PC-9 (cell line): ENCODE measurements around the gene TCP11. TPM values are rescaled to one million over a fixed set of nuclear protein-coding genes. Genes with fewer than 3 reads are reported as not detected.

Experiments
- BruUV-seq: library from RNA; stranded (reverse); fragments of 400-500 nt; replicated peaks from 2 replicates; lab custom pipeline; 2021; lab: Mats Ljungman, UMichigan
- CTCF ChIA-PET: fragments of 300-600 bp; sonication (Branson Sonifier 250); formaldehyde crosslinking; loops from one replicate; lab custom pipeline; 2022; ENCODE audit warnings: antibody characterized with exemption; lab: Charles Lee
- POLR2A ChIA-PET: fragments of 300-600 bp; sonication (Branson Sonifier 250); formaldehyde crosslinking; loops from one replicate; lab custom pipeline; 2022; ENCODE audit warnings: antibody characterized with exemption; ENCODE audit not compliant: unreplicated experiment; lab: Charles Lee
- DNase-seq, 2 experiments: peaks; one replicate each; pipeline versions ENCODE4 v3.0.0 to v3.0.0-alpha.2; 2015 to 2022; ENCODE audit warnings: mixed read lengths in 1 of 2
- H2AFZ ChIP-seq: fragments of 200-600 bp; sonication (generic); 2 replicates; pipeline ENCODE4 v1.8.1; 2017; ENCODE audit warnings: antibody characterized with exemption
- H3F3A ChIP-seq: fragments of 200-600 bp; sonication (generic); 2 replicates; pipeline ENCODE4 v1.8.1; 2017; ENCODE audit warnings: antibody characterized with exemption, mild to moderate bottlenecking, low read depth; ENCODE audit not compliant: insufficient read depth
- H3K27ac ChIP-seq: fragments of 200-600 bp; sonication (generic); 2 replicates; pipeline ENCODE4 v1.6.1; 2016; ENCODE audit warnings: mixed run types
- H3K27me3 ChIP-seq: fragments of 200-600 bp; sonication (generic); 2 replicates; pipeline ENCODE4 v1.6.1; 2016; ENCODE audit warnings: low read depth, mixed run types; ENCODE audit not compliant: insufficient read depth
- H3K36me3 ChIP-seq: fragments of 200-600 bp; sonication (generic); 2 replicates; pipeline ENCODE4 v1.6.1; 2016; ENCODE audit warnings: low read depth, mixed run types
- H3K4me1 ChIP-seq: fragments of 200-600 bp; sonication (generic); replicated peaks from 2 replicates; pipeline ENCODE4 v1.6.1; 2016; ENCODE audit warnings: mixed run types; ENCODE audit not compliant: insufficient read depth
- H3K4me2 ChIP-seq: fragments of 200-600 bp; sonication (generic); 2 replicates; pipeline ENCODE4 v1.6.1; 2017; ENCODE audit warnings: mixed run types
- H3K4me3 ChIP-seq: fragments of 200-600 bp; sonication (generic); 2 replicates; pipeline ENCODE4 v1.6.1; 2016; ENCODE audit warnings: mixed run types
- H3K79me2 ChIP-seq: fragments of 200-600 bp; sonication (generic); 2 replicates; pipeline ENCODE4 v1.6.1; 2017; ENCODE audit warnings: low read depth, mixed run types
- H3K9me2 ChIP-seq: fragments of 200-600 bp; sonication (generic); 2 replicates; pipeline ENCODE4 v1.8.1; 2017; ENCODE audit warnings: mild to moderate bottlenecking; ENCODE audit not compliant: insufficient read depth
- H3K9me3 ChIP-seq: fragments of 200-600 bp; sonication (generic); 2 replicates; pipeline ENCODE4 v1.8.1; 2016; ENCODE audit warnings: low read depth; ENCODE audit not compliant: insufficient read depth
- H4K20me1 ChIP-seq: fragments of 200-600 bp; sonication (generic); 2 replicates; pipeline ENCODE4 v1.8.1; 2017; ENCODE audit not compliant: insufficient read depth
- CTCF ChIP-seq: fragments of 200-600 bp; sonication (generic); conservative IDR thresholded peaks from 2 replicates; pipeline ENCODE4 v1.6.1; 2017; ENCODE audit warnings: mixed run types, antibody characterized with exemption, mild to moderate bottlenecking, moderate library complexity
- EZH2 ChIP-seq: fragments of 200-600 bp; sonication (generic); IDR thresholded peaks from 2 replicates; pipeline ENCODE4 v1.8.0; 2017; ENCODE audit warnings: antibody characterized with exemption, low read depth
- intact Hi-C: fragments of 100-400 bp; cut with micrococcal nuclease; formaldehyde crosslinking; loops from one replicate; pipeline ENCODE4 v1.10.0; 2022; ENCODE audit not compliant: unreplicated experiment
- total RNA-seq: library from RNA; stranded (reverse); gene quantifications from 2 replicates; pipeline ENCODE4 v1.2.3, GENCODE V29; 2021

TCP11 gene
- total RNA-seq, 1 experiment from 2014 or later, result not detected

GRCh38 chr6:35128042-35128441, 13.1 kb downstream of the TCP11 start:
- DNase-seq, result no peak
- Histone ChIP-seq H3K79me2 (no peaks in the 10 kb centered on the region), H3K4me2 (no peak overlapping the region), H3K27ac (no peak overlapping the region), H3K36me3 (no peaks in the 10 kb centered on the region), H3K9me2 (no peaks in the 10 kb centered on the region), H3K27me3 (no peaks in the 10 kb centered on the region), H3K4me1 (no peaks in the 10 kb centered on the region), H3K9me3 (no peaks in the 10 kb centered on the region), H4K20me1 (no peaks in the 10 kb centered on the region), H3F3A (no peaks in the 10 kb centered on the region), H2AFZ (no peak overlapping the region), H3K4me3 (no peak overlapping the region)
- no TSS peak for BruUV-seq
- intact Hi-C loops, result no loop called here
- POLR2A ChIA-PET, result interaction anchor here (0.7 kb wide), 1 partner anchor 15 kb away, joined by 5 read pairs; no protein-coding TSS in a partner anchor
- TF ChIP-seq CTCF (no peak), EZH2 (no peak)
- CTCF ChIA-PET, result no interaction called here

GRCh38 chr6:35124356-35124755, 16.8 kb downstream of the TCP11 start:
- intact Hi-C loops, result no loop called here
- BruUV-seq, result no TSS peak
- Histone ChIP-seq H3K27ac (no peak overlapping the region), H3K36me3 (no peaks in the 10 kb centered on the region), H3K9me3 (no peaks in the 10 kb centered on the region), H3K4me2 (no peak overlapping the region), H3K9me2 (no peaks in the 10 kb centered on the region), H3K4me3 (no peak overlapping the region), H3K27me3 (no peaks in the 10 kb centered on the region), H3K4me1 (peaks cover 14% of the 10 kb centered on the region), H3K79me2 (no peaks in the 10 kb centered on the region), H2AFZ (no peak overlapping the region), H3F3A (peaks cover 15% of the 10 kb centered on the region), H4K20me1 (no peaks in the 10 kb centered on the region)
- no peak for TF ChIP-seq CTCF
- no peak for TF ChIP-seq EZH2
- no peak for DNase-seq
- ChIA-PET CTCF (no interaction called here), POLR2A (no interaction called here)

GRCh38 chr6:35120746-35121145, 20.4 kb downstream of the TCP11 start:
- POLR2A ChIA-PET, result interaction anchor here (0.6 kb wide), 1 partner anchor 884 kb away, joined by 18 read pairs; the partner anchor contains the start of gene HMGA1
- Histone ChIP-seq H3K4me3 (no peak overlapping the region), H3K79me2 (no peaks in the 10 kb centered on the region), H3F3A (peaks cover 15% of the 10 kb centered on the region), H3K27ac (peak overlapping the region; percentile 96), H3K4me2 (peak overlapping the region; percentile 51), H3K36me3 (no peaks in the 10 kb centered on the region), H4K20me1 (no peaks in the 10 kb centered on the region), H3K9me3 (no peaks in the 10 kb centered on the region), H3K27me3 (no peaks in the 10 kb centered on the region), H2AFZ (no peak overlapping the region), H3K4me1 (peaks cover 14% of the 10 kb centered on the region), H3K9me2 (no peaks in the 10 kb centered on the region)
- intact Hi-C loops, result no loop called here
- no TSS peak for BruUV-seq
- CTCF ChIA-PET, result no interaction called here
- TF ChIP-seq EZH2 (no peak), CTCF (no peak)
- DNase-seq, result peak in 1 of 2 experiments; percentile 55
